ENCODE measurements around the gene NFE2.
"Not testable (repeated sequence)": the region's sequence is repeated elsewhere in the genome, so short reads cannot be mapped to it uniquely, and the experiment has no call there.

The NFE2 gene

DNA sequence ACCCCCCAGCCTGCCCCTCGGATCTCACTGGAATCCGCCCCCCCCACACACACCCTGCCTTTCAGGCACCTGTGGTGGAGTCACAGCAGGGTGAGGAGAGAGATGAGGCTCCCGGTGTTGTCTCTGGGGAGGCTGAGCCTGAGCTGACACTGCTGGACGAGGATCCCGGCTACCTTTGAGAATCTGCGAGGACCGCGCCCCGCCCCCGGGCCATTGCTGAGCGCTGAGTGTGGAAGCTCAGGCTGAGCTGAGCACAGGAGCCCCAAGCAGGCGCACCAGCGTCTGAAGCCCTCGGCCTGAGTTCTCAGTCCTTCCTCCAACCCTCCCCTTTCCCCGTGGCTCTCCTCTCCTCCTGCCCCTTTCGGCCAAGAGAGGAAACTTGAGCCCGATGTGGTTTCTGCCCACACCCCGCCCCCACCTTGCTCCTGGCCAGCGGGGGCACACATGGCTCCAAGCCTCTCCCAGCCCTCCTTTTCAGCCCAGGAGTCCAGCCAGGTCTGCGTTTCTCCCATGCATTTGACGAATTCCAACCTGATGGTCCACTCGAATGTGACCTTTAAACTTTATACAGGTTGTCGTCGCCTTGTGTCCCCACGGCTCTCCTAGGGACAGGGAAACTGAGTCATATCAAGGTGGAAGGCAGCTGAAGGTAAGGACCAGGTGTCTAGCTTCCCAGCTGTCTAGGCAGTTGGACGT is at the start of gene NFE2:
TSS of gene NFE2 (minus strand) at position 284 of the 696 bp plus-strand sequence. CDS start 5,767 bp downstream, outside the sequence.
- peak in 15 of 51 donors; percentile 7 to 37 (median 25) for DNase-seq

DNA sequence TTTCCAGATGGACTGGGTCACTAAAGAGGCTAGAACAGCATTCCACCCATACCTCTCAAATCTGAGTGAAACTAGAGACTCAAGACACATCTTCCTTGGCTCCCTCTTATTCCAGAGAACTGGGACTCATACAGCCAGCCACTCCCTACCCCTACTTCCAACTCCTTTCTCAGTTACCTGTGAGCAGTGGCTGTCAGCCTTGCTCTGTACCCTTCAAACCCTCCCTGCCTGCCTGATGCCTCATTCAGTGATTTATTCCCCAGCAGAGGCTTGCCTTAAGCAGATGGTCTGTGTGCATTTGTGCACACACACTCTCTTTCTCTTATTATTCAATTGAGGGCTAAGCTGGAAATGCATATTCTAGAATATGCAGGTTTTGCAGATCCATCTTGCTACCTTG is 48.9 kb upstream of the NFE2 start:
- peak in 1 of 51 donors; percentile 20 for DNase-seq

DNA sequence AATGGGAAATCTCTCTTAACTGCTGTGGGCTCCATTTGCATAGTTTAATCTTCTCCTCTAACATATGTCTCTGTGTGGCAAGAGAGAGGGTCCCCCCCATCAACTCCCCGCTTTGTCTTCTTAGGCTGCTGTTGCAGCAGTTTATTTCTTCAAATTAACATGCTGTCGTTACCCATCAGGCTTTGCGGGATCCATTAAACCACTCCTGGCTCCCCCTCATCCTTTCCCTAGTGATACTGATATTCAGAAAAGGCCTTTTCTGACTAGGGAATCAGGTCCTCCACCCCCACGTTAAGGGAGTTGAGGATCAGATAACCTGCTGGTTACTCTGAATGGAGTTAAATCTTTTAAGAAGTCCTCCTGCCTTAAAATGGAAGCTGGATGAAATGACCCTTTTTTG is 48.2 kb upstream of the NFE2 start:
- DNase-seq, result peak in 1 of 51 donors; percentile 23

DNA sequence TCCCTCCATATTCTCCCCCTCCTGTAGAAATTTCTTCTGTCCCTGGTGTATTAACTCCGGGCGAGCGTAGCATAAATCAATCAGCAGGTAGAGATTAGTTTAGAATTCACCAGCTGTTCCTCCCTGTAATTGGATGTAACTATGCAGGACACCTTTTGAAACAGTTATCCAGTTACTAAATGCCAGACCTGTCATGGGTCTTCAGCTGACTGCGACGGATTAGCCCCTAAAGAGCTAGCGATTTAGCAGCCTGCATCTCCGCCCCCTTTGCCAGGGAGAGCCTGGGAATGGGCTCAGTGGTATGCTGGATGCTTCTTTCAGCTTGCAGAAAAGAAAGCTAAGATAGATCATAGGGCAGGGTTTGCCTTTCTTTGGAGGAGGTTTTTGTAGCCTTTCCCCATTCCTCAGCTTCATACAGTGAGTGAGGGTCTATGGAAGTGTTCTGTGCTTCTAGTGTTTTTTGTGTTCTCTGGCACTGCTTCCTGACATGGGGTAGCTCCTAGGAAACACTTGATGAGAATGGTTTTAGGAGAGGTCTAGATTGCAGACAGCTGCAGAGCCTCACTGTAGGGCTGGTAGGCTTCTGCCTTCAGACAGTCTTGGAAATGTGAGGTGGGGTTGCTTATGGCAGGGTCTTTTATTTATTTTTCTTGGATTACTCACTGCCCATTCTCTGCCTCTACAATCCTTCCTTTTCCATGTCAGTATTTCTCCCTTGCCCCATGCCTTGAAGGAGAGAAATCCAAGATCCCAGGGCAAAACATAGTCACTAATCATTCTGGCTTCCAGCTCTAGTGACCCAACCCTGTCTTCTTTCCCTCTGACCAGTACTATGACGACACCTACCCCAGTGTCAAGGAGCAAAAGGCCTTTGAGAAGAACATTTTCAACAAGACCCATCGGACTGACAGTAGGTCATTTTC is 40.8 kb upstream of the NFE2 start:
- DNase-seq, result no peak

DNA sequence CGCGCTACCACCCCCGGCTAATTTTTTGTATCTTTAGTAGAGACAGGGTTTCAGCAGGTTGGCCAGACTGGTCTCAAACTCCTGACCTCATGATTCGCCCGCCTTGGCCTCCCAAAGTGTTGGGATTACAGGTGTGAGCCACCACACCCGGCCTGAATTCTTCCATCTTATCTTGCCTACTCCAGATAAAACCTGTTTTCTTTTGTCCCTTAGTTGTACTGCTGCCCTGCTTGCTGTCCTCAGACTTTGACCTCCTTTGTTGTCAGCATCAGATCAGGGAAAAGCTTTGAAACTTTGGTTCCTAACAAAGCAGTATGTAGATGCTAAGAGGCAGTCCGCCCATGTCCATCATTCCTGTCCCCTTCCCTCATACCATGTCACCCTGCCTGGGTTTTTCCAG is 40.0 kb upstream of the NFE2 start:
- no peak for DNase-seq

DNA sequence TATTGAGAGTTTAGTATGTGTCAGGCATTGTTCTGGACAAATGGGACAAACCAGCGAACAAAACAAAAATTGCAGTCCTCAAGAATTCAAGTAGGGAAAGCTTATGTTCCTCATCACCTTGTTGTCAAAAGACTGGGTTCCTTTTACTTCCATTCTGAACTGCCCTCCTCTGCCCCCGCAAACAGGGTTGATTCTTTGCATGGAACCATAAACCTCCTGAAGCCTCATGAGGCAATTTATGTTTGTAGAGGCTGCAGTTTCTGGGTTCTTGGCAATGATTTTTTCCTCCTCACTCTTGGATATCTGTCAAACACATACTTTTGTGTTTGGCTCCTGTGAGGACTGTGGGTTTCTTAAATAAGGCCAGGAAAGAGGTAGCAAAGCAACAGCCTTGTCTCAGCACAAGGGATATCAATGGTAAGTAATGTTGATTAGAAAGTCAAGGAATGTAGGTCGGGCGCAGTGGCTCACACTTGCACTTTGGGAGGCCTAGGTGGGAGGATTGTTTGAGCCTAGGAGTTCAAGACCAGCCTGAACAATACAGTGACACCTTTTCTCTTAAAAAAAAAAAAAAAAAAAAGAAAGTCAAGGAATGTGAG is 38.0 kb upstream of the NFE2 start:
- no peak for DNase-seq

DNA sequence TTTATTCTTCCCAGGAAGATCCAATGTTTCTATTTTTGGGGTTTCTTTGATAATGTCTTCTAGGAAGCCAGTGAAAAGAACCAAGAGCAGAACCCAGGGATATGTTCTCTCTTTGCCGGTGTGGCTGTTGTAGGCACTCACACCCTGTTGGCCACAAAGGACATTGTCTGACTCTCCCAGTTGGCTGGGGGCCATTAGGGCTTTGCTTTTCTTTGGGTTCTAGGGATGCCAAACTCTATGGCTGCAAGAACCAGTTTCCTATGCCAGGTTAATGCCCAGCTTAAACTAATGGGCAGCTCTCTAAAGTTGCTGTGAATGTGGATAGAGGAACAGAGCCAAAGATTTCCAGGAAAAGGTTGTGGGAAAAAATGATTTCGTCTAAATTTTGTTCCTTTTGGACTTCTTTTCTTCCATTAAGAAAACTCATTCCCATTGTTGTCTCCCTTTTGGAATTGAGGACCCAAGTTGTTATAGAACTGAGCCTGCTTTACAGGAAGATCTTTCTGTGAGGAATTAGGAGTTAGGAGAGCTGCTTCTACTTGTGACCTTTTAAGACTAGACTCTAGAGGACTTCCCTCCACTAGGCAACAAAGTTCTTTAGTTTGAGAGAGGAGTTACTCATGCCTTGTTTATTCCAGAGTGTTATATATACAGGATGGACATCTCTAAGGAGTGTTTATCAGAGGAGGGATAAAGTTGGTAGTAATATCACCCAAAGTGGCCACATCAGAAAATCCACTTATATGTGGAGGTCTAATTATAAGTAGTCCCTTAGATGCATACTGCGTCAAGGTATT is 37.2 kb upstream of the NFE2 start:
- peak in 14 of 51 donors; percentile 3 to 41 (median 14) for DNase-seq

DNA sequence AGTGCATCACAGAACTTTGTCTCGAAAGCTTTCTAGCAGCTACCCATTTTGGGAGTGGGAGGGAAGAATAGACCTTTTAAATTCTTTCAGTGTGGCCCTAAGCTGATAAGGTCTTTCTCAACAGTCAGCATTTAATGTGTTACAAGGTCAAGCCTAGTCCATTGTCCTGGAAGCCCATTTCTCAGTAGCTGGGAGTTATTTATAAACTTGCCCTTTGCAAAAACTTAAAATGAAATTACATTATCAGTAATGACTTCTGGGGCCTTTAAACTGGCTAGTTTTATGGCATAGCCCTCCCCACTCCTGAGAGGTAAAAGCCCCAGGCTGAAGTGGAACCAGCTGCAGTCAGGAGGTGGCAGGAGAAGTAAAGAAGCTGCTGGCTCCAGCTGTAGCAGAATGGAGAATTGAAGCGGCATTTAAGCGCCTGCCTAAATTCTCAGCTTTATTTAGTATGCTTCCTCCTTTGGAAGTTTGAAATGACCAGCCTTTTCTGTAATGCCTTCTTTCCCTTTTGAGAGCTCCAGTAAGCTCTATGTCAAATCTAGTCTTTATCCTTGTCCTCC is 36.5 kb upstream of the NFE2 start:
- DNase-seq, result peak in 12 of 51 donors; percentile 5 to 48 (median 20)

DNA sequence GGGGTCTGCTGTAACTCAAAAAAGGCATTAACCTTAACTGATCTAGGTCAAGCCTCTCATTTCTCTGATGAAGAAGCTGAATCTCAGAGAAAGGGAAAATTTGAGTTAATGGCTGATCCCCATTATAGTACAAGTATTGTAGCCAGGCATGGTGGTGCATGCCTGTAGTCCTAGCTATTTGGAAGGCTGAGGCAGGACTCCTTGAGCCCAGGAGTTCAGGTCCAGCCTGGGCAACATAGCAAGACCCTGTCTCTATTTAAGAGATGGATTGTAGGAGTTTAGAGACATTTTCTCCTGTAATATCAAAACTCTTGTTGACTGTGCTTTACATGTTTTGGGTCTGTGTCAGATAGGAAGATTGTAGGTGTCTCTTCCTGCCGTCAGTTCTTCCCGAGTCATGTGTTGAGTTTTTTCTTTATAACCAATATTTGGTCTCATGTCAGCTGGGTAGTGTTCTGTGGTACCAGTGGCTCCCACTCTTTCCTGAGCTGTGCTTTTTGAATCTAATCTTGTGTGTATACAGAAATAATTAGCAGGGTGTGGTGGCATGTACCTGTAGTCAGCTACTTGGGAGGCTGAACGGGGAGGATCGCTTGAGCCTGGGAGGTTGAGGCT is 32.7 kb upstream of the NFE2 start:
- DNase-seq, result no peak

DNA sequence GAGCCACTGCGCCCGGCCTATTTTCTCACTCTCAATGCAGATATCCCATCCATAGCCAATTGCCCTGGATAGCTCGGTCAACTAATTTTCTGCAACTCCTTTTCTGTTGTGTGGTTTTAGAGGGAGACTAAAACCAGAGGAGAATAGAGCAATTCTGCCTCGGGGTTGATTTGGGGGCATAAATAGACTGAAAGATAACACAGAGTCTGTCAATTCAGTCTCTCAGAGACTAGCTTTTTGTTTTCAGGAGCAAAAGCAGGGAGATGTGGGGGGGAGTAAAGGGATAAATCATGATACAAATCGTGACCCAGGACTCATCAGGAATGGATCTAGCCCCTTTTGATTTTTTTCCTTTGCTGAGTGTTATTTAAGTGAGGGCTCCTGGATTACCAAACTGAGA is 30.6 kb upstream of the NFE2 start:
- no peak for DNase-seq

DNA sequence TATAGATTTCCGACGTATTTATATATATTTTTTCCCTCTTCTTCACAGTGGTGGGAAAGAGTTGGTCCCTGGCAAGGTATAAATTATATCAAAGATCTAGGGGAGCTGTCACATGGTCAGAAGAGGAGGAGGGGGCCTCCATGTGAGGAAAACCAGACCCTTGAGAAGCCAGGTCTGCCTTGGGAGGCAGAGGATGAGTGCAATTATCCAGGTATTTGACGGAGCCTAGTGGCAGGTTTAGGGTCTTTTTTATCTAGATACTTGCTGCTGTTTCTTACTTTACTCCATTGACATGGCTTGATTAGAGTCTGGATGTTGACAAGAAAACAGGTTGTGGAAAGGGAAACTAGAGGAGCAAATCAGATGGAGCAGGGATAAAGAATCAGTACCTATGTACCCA is 29.6 kb upstream of the NFE2 start:
- DNase-seq, result no peak

DNA sequence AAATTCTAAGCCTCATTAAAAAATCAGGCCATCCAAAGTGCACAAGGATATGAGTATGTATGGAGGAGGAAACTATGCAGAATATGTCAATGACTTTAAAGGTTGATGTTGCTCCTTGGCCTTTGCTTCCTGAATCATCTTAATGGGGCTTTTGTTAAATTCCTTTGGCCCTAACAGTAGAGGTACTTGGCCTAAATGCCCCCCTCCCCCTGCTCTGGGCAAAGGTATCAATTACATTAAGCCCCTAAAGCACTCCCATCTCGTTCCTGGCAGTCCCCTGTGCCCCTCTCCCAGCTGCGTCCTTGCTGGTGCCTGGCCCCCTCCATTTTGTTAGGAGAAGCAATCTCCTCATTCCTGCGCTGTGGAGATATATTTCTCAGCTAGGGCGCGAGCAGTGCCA is 28.9 kb upstream of the NFE2 start:
- no peak for DNase-seq

DNA sequence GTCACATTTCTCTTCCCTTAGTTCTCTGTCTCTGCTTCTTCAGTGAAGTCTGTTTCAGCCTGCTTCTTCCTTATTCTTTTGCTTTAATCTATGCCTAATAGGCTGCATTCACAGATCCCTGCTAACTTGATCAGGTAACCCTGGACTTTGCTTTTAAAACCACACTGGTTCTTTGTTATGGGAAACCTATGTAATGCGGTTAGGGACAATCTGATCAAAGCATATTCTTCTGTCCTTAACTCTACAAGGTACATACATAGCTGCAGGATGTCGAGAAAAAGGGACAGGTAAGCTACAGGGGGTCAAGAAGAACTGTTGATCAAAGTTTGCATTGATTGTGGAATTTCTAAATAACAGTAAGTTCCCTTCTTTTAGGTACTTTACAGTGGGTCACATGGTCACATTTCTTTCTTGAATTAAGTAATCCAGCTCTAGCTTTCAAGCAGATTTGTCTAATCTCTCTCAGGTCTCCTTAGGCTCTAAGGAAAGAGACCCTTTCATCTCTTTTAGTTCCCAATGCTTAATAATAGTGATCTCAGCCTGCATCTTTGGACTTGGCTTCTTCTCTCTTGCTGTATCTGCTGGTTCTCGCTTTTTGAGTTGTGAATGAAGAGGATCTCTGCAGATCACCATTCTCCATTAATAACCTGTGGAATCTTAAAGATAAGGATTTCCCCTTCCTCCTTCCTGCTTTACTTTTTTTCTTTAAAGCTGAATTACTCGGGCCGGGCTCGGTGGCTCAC is 28.0 kb upstream of the NFE2 start:
- DNase-seq, result no peak

DNA sequence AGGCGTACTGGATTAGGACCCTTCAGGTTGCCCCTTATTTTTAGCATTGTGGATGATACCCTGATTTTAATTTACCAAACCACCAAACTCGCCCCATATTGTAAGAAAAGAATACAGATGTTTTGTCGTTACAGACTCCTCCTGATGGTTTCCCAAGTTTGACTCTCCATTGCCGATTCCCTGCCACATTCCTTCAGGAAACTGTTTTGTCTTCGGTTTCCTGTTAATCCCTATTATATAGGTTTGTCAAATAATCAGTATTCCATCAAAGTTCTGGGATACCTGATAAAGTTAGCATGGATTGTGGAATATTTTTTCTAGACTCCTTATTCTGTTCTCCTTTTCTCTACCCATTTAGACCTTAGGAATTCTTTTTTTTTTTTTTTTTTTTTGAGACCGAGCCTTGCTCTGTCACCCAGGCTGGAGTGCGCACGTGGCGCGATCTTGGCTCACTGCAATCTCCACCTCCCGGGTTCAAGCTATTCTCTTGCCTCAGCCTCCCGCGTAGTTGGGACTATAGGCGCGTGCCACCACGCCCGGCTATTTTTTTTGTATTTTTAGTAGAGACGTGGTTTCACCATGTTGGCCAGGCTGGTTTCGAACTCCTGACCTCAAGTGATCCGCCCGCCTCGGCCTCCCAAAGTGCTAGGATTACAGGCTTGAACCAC is 24.8 kb upstream of the NFE2 start:
- not testable (repeated sequence) for DNase-seq

DNA sequence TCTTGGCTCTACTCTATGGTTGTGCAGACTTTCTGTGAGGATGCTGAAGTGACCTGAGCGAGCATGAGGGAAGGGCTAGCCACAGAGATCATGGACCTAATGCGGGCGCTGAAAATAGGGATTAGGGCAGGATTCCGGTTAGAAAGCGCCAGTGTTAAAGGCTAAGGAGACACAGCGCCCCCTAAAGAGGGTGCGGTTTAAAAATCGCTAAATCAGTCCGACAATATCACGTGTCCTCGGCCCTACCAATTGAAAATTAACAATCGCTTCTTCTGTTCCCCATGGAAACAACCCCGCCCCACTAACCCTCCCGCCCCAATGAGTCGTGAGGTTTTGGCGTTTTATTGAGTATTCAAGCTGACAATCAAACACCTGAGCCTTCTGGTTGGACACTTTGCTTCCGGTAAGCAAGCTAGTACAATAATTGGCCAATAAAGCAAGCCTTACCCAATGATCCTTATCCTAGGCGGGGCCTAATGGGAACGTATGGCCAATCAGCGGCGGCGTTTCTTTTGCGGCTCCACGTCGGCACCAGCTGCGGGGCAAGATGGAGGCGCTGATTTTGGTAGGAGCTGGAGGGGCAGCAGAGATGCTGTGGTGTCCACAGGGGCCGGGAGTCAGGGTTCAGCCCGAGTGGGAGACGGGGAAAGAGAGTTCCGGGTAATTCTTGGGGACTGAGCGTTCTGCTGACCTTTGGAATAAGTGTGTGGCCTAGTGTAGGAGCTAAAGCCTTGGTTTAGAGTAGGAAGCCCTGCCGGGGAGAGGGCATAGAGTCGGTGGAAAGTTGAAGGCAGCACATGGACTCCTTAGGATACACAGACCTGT is 24.0 kb upstream of the NFE2 start, which contains the start of gene COPZ1:
TSS of gene COPZ1 (plus strand) at position 515 of the 825 bp plus-strand sequence. CDS start at position 548, 33 bp downstream.
- peak; percentile 49 to 100 (median 93) for DNase-seq

DNA sequence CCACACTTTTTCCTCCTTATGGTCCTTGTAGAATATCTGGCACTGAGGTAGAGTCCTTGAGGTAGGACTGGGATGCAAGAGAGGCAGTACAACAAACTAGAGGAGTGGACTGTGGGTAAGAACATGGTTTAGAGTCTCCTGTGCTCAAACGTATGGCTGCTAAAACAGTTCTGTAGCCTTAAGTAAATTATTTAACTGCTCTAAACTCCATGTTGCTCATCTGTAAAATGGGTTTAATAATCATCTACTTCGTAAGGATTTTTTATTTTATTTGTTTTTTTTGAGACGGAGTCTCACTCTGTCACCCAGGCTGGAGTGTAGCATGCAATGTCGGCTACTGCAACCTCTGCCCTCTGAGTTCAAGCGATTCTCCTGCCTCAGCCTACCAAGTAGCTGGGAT is 20.5 kb upstream of the NFE2 start:
- no peak for DNase-seq

DNA sequence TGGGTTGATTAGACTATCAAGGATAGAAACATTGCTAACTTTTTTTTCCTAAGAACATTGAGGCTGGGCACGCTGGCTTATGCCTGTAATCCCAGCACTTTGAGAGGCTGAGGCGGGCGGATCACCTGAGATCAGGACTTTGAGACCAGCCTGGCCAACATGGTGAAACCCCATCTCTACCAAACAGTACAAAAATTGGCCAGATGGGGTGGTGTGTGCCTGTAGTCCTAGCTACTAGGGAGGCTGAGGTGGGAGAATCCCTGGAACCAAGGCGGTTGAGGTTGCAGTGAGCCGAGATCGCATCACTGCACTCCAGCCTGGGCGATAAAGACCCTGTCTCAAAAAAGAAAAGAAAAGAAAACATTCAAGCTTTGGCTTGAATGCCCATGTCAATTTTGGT is 11.5 kb upstream of the NFE2 start:
- DNase-seq, result not testable (repeated sequence)

DNA sequence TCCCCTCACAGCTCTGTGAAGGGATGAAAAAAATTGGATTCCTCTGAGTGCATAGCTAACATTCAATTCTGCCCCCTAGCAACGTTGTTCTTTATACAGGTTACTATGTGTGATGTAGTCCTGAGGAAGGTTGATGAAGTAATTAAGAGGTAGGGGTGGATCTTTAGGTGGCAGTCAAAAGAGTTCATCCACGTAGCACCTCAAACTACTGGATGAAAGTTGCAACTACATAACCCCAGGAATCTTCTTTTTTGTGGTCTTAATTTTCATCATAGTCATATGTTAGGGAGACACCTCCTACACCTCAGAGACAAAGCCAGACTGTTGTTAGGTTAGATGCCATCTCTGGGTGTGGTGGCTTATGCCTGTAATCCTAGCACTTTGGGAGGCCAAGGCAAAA is 10.2 kb upstream of the NFE2 start:
- no peak for DNase-seq

Data from hypothalamus (tissue), 51 donors.